Kidney (tissue), 14 donors: ENCODE measurements around the gene BRD3OS. TPM values are rescaled to one million over a fixed set of nuclear protein-coding genes. Genes with fewer than 3 reads are reported as not detected.
A peak's percentile ranks its signal among the peaks of the same experiment; 100 is the strongest.

Source experiments
- DNase-seq, 5 donors: peaks; one replicate each; pipeline ENCODE4 v3.0.0-alpha.2; 2013 to 2020
- FAIRE-seq: peaks from 2 replicates; lab custom pipeline; 2012; peaks lifted over from hg19 to GRCh38; lab: Jason Lieb, UNC
- H3K27ac ChIP-seq, 2 donors: one replicate each; pipeline ENCODE4 v1.7.0; 2013; ENCODE audit warnings: low read depth in 2 of 2, low read length in 2 of 2, inconsistent platforms in 1 of 2
- H3K27me3 ChIP-seq: one replicate; pipeline ENCODE4 v1.7.1; 2013; ENCODE audit warnings: low read length, inconsistent platforms; ENCODE audit not compliant: control insufficient read depth, insufficient read depth
- H3K36me3 ChIP-seq, 3 donors: one replicate each; pipeline versions ENCODE4 v1.7.0 to v1.7.1; 2013; ENCODE audit warnings: low read length in 3 of 3, control low read depth in 1 of 3, inconsistent platforms in 1 of 3; ENCODE audit not compliant: insufficient read depth in 3 of 3, control insufficient read depth in 2 of 3
- H3K4me1 ChIP-seq, 3 donors: one replicate each; pipeline versions ENCODE4 v1.7.0 to v1.7.1; 2013; ENCODE audit warnings: low read length in 3 of 3, inconsistent platforms in 1 of 3, low read depth in 1 of 3; ENCODE audit not compliant: control insufficient read depth in 2 of 3, insufficient read depth in 2 of 3
- H3K4me3 ChIP-seq, 3 donors: one replicate each; pipeline versions ENCODE4 v1.7.0 to v1.8.1; 2013; ENCODE audit warnings: low read length in 3 of 3, control low read depth in 1 of 3, inconsistent platforms in 1 of 3
- H3K9ac ChIP-seq, 3 donors: one replicate each; pipeline versions ENCODE4 v1.7.0 to v1.7.1; 2013; ENCODE audit warnings: low read length in 3 of 3, control low read depth in 1 of 3, inconsistent platforms in 1 of 3
- H3K9me3 ChIP-seq, 3 donors: one replicate each; pipeline versions ENCODE4 v1.7.0 to v1.7.1; 2013; ENCODE audit warnings: low read length in 3 of 3, control low read depth in 1 of 3, inconsistent platforms in 1 of 3; ENCODE audit not compliant: control insufficient read depth in 2 of 3, insufficient read depth in 1 of 3
- intact Hi-C: fragments of 100-400 bp; cut with DNase I; formaldehyde crosslinking; loops from one replicate; pipeline ENCODE4 v1.11.1; 2022
- polyA plus RNA-seq: library from polyadenylated mRNA; stranded (reverse); fragments of 350-450 nt; fragmentation: Illumina TruSeq; extraction: RNeasy Lipid Tissue Mini Kit (QIAGEN cat#74804); gene quantifications from one replicate; pipeline ENCODE4 v1.2.3, GENCODE V29; 2014; ENCODE audit warnings: low read depth, low replicate concordance; ENCODE audit not compliant: insufficient read depth
- total RNA-seq: library from RNA; stranded (reverse); fragmentation: NEBNext Ultra II Directional; extraction: Animal tissue kit (Norgen Biotek cat#: 25700); gene quantifications from one replicate; pipeline ENCODE4 v1.2.1, GENCODE V29; 2021
- TF ChIP-seq, protein P1 (sequence below): IDR thresholded peaks from 3 replicates; pipeline ENCODE4 v1.5.1; 2012; ENCODE audit warnings: mild to moderate bottlenecking, moderate library complexity, borderline replicate concordance; ENCODE audit not compliant: insufficient read depth; ENCODE audit errors: extremely low read depth
- donor health status: control.
- donor health status: control.
- donor health status: control.
- donor health status: control.
- donor health status: control.
- donor health status: DM: yes; HTN: yes; CAD: no.
- donor health status: Normal renal cell carcinoma (clear cell type).

BRD3OS gene
- total and polyA plus RNA-seq, 2 donors from 2014 or later, result 16.5 to 24.4 TPM

- H3K9me3 ChIP-seq, result no peaks in the 10 kb centered on the region
- TF ChIP-seq, protein P1, sequence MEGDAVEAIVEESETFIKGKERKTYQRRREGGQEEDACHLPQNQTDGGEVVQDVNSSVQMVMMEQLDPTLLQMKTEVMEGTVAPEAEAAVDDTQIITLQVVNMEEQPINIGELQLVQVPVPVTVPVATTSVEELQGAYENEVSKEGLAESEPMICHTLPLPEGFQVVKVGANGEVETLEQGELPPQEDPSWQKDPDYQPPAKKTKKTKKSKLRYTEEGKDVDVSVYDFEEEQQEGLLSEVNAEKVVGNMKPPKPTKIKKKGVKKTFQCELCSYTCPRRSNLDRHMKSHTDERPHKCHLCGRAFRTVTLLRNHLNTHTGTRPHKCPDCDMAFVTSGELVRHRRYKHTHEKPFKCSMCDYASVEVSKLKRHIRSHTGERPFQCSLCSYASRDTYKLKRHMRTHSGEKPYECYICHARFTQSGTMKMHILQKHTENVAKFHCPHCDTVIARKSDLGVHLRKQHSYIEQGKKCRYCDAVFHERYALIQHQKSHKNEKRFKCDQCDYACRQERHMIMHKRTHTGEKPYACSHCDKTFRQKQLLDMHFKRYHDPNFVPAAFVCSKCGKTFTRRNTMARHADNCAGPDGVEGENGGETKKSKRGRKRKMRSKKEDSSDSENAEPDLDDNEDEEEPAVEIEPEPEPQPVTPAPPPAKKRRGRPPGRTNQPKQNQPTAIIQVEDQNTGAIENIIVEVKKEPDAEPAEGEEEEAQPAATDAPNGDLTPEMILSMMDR, result no peak
- DNase-seq (peak in 1 of 5 donors; percentile 54), FAIRE-seq (no peak)
- no peaks in the 10 kb centered on the region for H3K27me3 ChIP-seq
- H3K27ac ChIP-seq, result no peak overlapping the region
- intact Hi-C loops, result no loop called here
- peaks cover 0 to 19% (median 14%) of the 10 kb centered on the region in 3 donors for H3K4me1 ChIP-seq
- H3K36me3 ChIP-seq, result peaks cover 0 to 35% (median 10%) of the 10 kb centered on the region in 3 donors
- H3K9ac ChIP-seq, result no peak overlapping the region
- no peak overlapping the region for H3K4me3 ChIP-seq
These were observed 26.0 kb downstream of the BRD3OS start for GRCh38 chr9:134051319-134051718.

- Histone ChIP-seq H3K9me3 (no peaks in the 10 kb centered on the region), H3K27ac (no peak overlapping the region), H3K4me1 (peaks cover 0 to 31% (median 18%) of the 10 kb centered on the region in 3 donors), H3K27me3 (no peaks in the 10 kb centered on the region), H3K9ac (no peak overlapping the region), H3K4me3 (no peak overlapping the region), H3K36me3 (peaks cover 0 to 32% (median 10%) of the 10 kb centered on the region in 3 donors)
- intact Hi-C loops, result no loop called here
- FAIRE-seq, result no peak
- peak in 1 of 5 donors; percentile 53 for DNase-seq
- TF ChIP-seq, protein P1, result no peak
These were observed 27.2 kb downstream of the BRD3OS start for GRCh38 chr9:134052491-134052890.

- peak in 2 of 5 donors; percentile 46 to 61 for DNase-seq
These were observed 27.7 kb downstream of the BRD3OS start for GRCh38 chr9:134052941-134053340.

More at GRCh38 chr9:134052941-134053340, 27.7 kb downstream of the BRD3OS start:
- intact Hi-C loops, result no loop called here
- Histone ChIP-seq H3K36me3 (peaks cover 0 to 29% (median 8%) of the 10 kb centered on the region in 3 donors), H3K27me3 (no peaks in the 10 kb centered on the region), H3K4me1 (peaks cover 0 to 31% (median 22%) of the 10 kb centered on the region in 3 donors), H3K4me3 (no peak overlapping the region), H3K27ac (no peak overlapping the region), H3K9ac (no peak overlapping the region), H3K9me3 (no peaks in the 10 kb centered on the region)
- TF ChIP-seq, protein P1, result no peak
- FAIRE-seq, result no peak
